Thoracic aorta (tissue), 2 donors: ENCODE measurements around the gene SSR3. TPM values are rescaled to one million over a fixed set of nuclear protein-coding genes. Genes with fewer than 3 reads are reported as not detected.
A peak's percentile ranks its signal among the peaks of the same experiment; 100 is the strongest.

ENCODE experiments used
- ATAC-seq: fragments of 150-250 bp; one replicate; pipeline ENCODE4 v1.8.0; 2017; ENCODE audit warnings: low read depth; ENCODE audit not compliant: insufficient number of reproducible peaks, low FRiP score
- DNase-seq: peaks from one replicate; pipeline ENCODE4 v3.0.0-alpha.2; 2020; ENCODE audit warnings: low spot score
- H3K27ac ChIP-seq, 2 donors: fragments of 200-600 bp; sonication (generic); 1 replicate in 1 of 2; 2 replicates in 1 of 2; pipeline ENCODE4 v1.5.1; 2016; ENCODE audit warnings: mild to moderate bottlenecking in 2 of 2, moderate library complexity in 2 of 2
- H3K27me3 ChIP-seq: fragments of 200-600 bp; sonication (generic); replicated peaks from 2 replicates; pipeline ENCODE4 v1.6.0; 2016; ENCODE audit warnings: mild to moderate bottlenecking; ENCODE audit not compliant: insufficient read depth
- H3K36me3 ChIP-seq: fragments of 200-600 bp; sonication (generic); one replicate; pipeline ENCODE4 v1.5.1; 2016
- H3K4me1 ChIP-seq, 2 donors: fragments of 200-600 bp; sonication (generic); 1 replicate in 1 of 2; 2 replicates in 1 of 2; pipeline versions ENCODE4 v1.5.1 to v1.6.0; 2016; ENCODE audit warnings: low read depth in 2 of 2, mild to moderate bottlenecking in 1 of 2; ENCODE audit not compliant: control insufficient read depth in 1 of 2
- H3K4me3 ChIP-seq: fragments of 200-600 bp; sonication (generic); 2 replicates; pipeline ENCODE4 v1.5.1; 2016; ENCODE audit warnings: mild to moderate bottlenecking
- H3K9me3 ChIP-seq: fragments of 200-600 bp; sonication (generic); 2 replicates; pipeline ENCODE4 v1.5.1; 2016
- total RNA-seq, 2 donors: library from RNA; depleted of rRNA; stranded (reverse); fragments of >200 nt; gene quantifications; one replicate each; pipeline versions ENCODE4 v1.1.0 to v1.2.3, GENCODE V29; 2016
- TF ChIP-seq, protein P1 (sequence below): fragments of 200-600 bp; sonication (generic); IDR thresholded peaks from one replicate; pipeline ENCODE4 v1.5.1; 2019; ENCODE audit warnings: antibody characterized with exemption

SSR3 gene
- total RNA-seq, 2 donors from 2014 or later, result 94.0 to 107 TPM

- TF ChIP-seq, protein P1, sequence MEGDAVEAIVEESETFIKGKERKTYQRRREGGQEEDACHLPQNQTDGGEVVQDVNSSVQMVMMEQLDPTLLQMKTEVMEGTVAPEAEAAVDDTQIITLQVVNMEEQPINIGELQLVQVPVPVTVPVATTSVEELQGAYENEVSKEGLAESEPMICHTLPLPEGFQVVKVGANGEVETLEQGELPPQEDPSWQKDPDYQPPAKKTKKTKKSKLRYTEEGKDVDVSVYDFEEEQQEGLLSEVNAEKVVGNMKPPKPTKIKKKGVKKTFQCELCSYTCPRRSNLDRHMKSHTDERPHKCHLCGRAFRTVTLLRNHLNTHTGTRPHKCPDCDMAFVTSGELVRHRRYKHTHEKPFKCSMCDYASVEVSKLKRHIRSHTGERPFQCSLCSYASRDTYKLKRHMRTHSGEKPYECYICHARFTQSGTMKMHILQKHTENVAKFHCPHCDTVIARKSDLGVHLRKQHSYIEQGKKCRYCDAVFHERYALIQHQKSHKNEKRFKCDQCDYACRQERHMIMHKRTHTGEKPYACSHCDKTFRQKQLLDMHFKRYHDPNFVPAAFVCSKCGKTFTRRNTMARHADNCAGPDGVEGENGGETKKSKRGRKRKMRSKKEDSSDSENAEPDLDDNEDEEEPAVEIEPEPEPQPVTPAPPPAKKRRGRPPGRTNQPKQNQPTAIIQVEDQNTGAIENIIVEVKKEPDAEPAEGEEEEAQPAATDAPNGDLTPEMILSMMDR, result no peak
- Histone ChIP-seq H3K4me3 (no peak overlapping the region), H3K27ac (no peak overlapping the region), H3K4me1 (peaks cover 0 to 6% of the 10 kb centered on the region in 2 donors), H3K27me3 (no peaks in the 10 kb centered on the region), H3K9me3 (no peaks in the 10 kb centered on the region), H3K36me3 (no peaks in the 10 kb centered on the region)
- DNase-seq (no peak), ATAC-seq (no peak)
Measured at GRCh38 chr3:156558389-156558788, 3.5 kb upstream of the SSR3 start.

- Histone ChIP-seq H3K27ac (peak overlapping the region; percentile 83 to 86), H3K4me3 (peak overlapping the region; percentile 99), H3K9me3 (no peaks in the 10 kb centered on the region), H3K27me3 (no peaks in the 10 kb centered on the region), H3K36me3 (no peaks in the 10 kb centered on the region), H3K4me1 (peaks cover 22 to 44% of the 10 kb centered on the region in 2 donors)
- peak; percentile 13 for ATAC-seq
- DNase-seq, result no peak
- TF ChIP-seq, protein P1, result no peak
Measured at GRCh38 chr3:156554515-156554841, 439 bp downstream of the SSR3 start.

- no peaks in the 10 kb centered on the region for H3K27me3 ChIP-seq
- H3K9me3 ChIP-seq, result no peaks in the 10 kb centered on the region
- TF ChIP-seq, protein P1, result no peak
- no peaks in the 10 kb centered on the region for H3K36me3 ChIP-seq
- ATAC-seq (no peak), DNase-seq (no peak)
- peaks cover 22 to 51% of the 10 kb centered on the region in 2 donors for H3K4me1 ChIP-seq
- peak overlapping the region in 1 of 2 donors; percentile 83 for H3K27ac ChIP-seq
- H3K4me3 ChIP-seq, result peak overlapping the region; percentile 99
Measured at GRCh38 chr3:156553705-156554356, 1.1 kb downstream of the SSR3 start.

DNA sequence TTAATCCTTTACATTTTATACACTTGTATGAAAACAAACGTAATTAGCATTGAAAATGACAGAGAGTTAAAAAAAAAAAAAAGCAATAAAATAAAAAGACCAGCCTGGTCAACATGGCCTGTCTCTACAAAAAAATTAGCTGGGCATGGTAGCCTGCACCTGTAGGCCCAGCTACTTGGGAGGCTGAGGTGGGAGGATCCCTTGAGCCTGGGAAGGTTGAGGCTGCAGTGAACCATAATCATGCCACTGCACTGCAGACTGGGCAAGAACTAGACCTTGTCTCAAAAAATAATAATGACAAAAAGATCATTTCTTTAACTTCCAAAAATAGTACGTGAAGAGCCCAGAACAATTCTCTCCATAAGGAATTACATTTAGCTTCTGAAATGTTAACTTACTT, 1.9 kb downstream of the SSR3 start:
- no peak for ATAC-seq
- H3K9me3 ChIP-seq, result no peaks in the 10 kb centered on the region
- H3K4me3 ChIP-seq, result peak overlapping the region; percentile 99
- DNase-seq, result no peak
- H3K4me1 ChIP-seq, result peaks cover 22 to 59% of the 10 kb centered on the region in 2 donors
- no peaks in the 10 kb centered on the region for H3K27me3 ChIP-seq
- peaks cover 5% of the 10 kb centered on the region for H3K36me3 ChIP-seq
- TF ChIP-seq, protein P1, result no peak
- no peak overlapping the region for H3K27ac ChIP-seq

- H3K27ac ChIP-seq, result peak overlapping the region in 1 of 2 donors; percentile 27
- ATAC-seq, result no peak
Measured at GRCh38 chr3:156551746-156552145, 3.2 kb downstream of the SSR3 start.

More at GRCh38 chr3:156551746-156552145, 3.2 kb downstream of the SSR3 start:
- Histone ChIP-seq H3K36me3 (peaks cover 5% of the 10 kb centered on the region), H3K4me3 (no peak overlapping the region), H3K4me1 (peaks cover 22 to 71% of the 10 kb centered on the region in 2 donors), H3K27me3 (no peaks in the 10 kb centered on the region), H3K9me3 (no peaks in the 10 kb centered on the region)
- DNase-seq, result no peak
- TF ChIP-seq, protein P1, result no peak
